HCT116 (cell line): ENCODE data around the gene TOX2. TPM values are rescaled to one million over a fixed set of nuclear protein-coding genes. Genes with fewer than 3 reads are reported as not detected.

Experiments
- ATAC-seq: fragments of 200-7000 bp; cut with Tn5 transposase; 2 replicates; pipeline ENCODE4 v1.9.1; 2020; ENCODE audit warnings: mild to moderate bottlenecking, moderate library complexity
- BruUV-seq: library from RNA; stranded (reverse); fragments of 400-500 nt; replicated peaks from 2 replicates; lab custom pipeline; 2021; lab: Mats Ljungman, UMichigan
- CTCF ChIA-PET: fragments of 300-600 bp; sonication (Branson Sonifier 250); formaldehyde crosslinking; loops from one replicate; lab custom pipeline; 2021; ENCODE audit warnings: antibody characterized with exemption; lab: Charles Lee
- POLR2A ChIA-PET: fragments of 300-600, 350-600 bp; sonication (Branson Sonifier 250); formaldehyde crosslinking; loops from one replicate; lab custom pipeline; 2021; ENCODE audit warnings: antibody characterized with exemption; lab: Charles Lee
- RAD21 ChIA-PET, 2 experiments: fragments of 300-600 bp; sonication (Branson Sonifier 250); formaldehyde crosslinking; loops; one replicate each; lab custom pipeline; 2023; ENCODE audit warnings: low total read pairs in 2 of 2; ENCODE audit not compliant: uncharacterized antibody in 2 of 2, unreplicated experiment in 2 of 2, low non-redundant PET in 1 of 2; lab: Charles Lee
- DNase-seq: peaks from one replicate; pipeline ENCODE4 v3.0.0-alpha.2; 2010; ENCODE audit warnings: low read depth, low spot score
- H2AFZ ChIP-seq: fragments of 200-600 bp; shearing (Covaris generic), sonication (generic); 2 replicates; pipeline ENCODE4 v1.6.1; 2017; ENCODE audit warnings: low read depth, mixed run types, mixed read lengths, antibody characterized with exemption, low read length; ENCODE audit not compliant: poor library complexity, severe bottlenecking
- H3K27ac ChIP-seq: 2 replicates; pipeline ENCODE4 v1.5.1; 2012; ENCODE audit warnings: low read depth, low read length
- H3K27me3 ChIP-seq: fragments of 200-600 bp; sonication (generic); 2 replicates; pipeline ENCODE4 v1.6.1; 2016; ENCODE audit warnings: mixed run types, low read length, mixed read lengths; ENCODE audit not compliant: insufficient read depth
- H3K36me3 ChIP-seq, 2 experiments: fragments of 200-500 bp in 1 of 2; fragments of 200-600 bp in 1 of 2; sonication (Bioruptor generic) in 1 of 2; sonication (generic) in 1 of 2; 2 replicates each; pipeline versions ENCODE4 v1.5.1 to v1.6.1; 2014 to 2016; ENCODE audit warnings: low read length in 2 of 2, inconsistent platforms in 1 of 2, mixed read lengths in 1 of 2, mixed run types in 1 of 2; ENCODE audit not compliant: insufficient read depth in 2 of 2, control insufficient read depth in 1 of 2
- H3K4me1 ChIP-seq, 2 experiments: fragments of 200-600 bp in 1 of 2; sonication (generic) in 1 of 2; 2 replicates each; pipeline versions ENCODE4 v1.5.1 to v1.6.1; 2012 to 2017; ENCODE audit warnings: low read length in 2 of 2, inconsistent platforms in 1 of 2, mild to moderate bottlenecking in 1 of 2, mixed read lengths in 1 of 2, mixed run types in 1 of 2, moderate library complexity in 1 of 2; ENCODE audit not compliant: insufficient read depth in 2 of 2, control insufficient read depth in 1 of 2
- H3K4me2 ChIP-seq: fragments of 200-600 bp; sonication (generic); 2 replicates; pipeline ENCODE4 v1.6.1; 2017; ENCODE audit warnings: mixed run types, low read length, mixed read lengths
- H3K4me3 ChIP-seq, 2 experiments: fragments of 200-600 bp in 1 of 2; sonication (generic) in 1 of 2; replicated peaks in 1 of 2; 2 replicates each; pipeline ENCODE4 v1.5.1; 2011 to 2016; ENCODE audit warnings: low read length in 2 of 2, control low read depth in 1 of 2, low read depth in 1 of 2, mild to moderate bottlenecking in 1 of 2, mixed read lengths in 1 of 2, mixed run types in 1 of 2
- H3K79me2 ChIP-seq: fragments of 200-600 bp; sonication (generic); 2 replicates; pipeline ENCODE4 v1.6.1; 2017; ENCODE audit warnings: mild to moderate bottlenecking, mixed run types, low read length, moderate library complexity, mixed read lengths; ENCODE audit not compliant: insufficient read depth
- H3K9ac ChIP-seq: fragments of 200-600 bp; sonication (generic); 2 replicates; pipeline ENCODE4 v1.6.1; 2016; ENCODE audit warnings: low read length, mixed read lengths
- H3K9me2 ChIP-seq: fragments of 200-600 bp; sonication (generic), shearing (Covaris generic); 2 replicates; pipeline ENCODE4 v1.6.1; 2017; ENCODE audit warnings: mixed run types, mild to moderate bottlenecking, moderate library complexity; ENCODE audit not compliant: insufficient read depth
- H3K9me3 ChIP-seq, 2 experiments: fragments of 200-500 bp in 1 of 2; fragments of 200-600 bp in 1 of 2; sonication (Bioruptor generic) in 1 of 2; sonication (generic) in 1 of 2; 2 replicates each; pipeline ENCODE4 v1.6.1; 2014 to 2017; ENCODE audit warnings: low read length in 2 of 2, mixed read lengths in 2 of 2, inconsistent platforms in 1 of 2, low read depth in 1 of 2, mild to moderate bottlenecking in 1 of 2, mixed run types in 1 of 2, moderate library complexity in 1 of 2; ENCODE audit not compliant: control insufficient read depth in 1 of 2, insufficient read depth in 1 of 2
- H4K20me1 ChIP-seq: fragments of 200-600 bp; sonication (generic), shearing (Covaris generic); 2 replicates; pipeline ENCODE4 v1.6.1; 2017; ENCODE audit warnings: mixed run types, mild to moderate bottlenecking, moderate library complexity; ENCODE audit not compliant: insufficient read depth
- EZH2phosphoT487 ChIP-seq: fragments of 200-600 bp; IDR thresholded peaks from 2 replicates; pipeline ENCODE4 v1.6.1; 2018; ENCODE audit warnings: antibody characterized with exemption, borderline replicate concordance
- REST ChIP-seq: IDR thresholded peaks from 2 replicates; pipeline ENCODE4 v1.6.1; 2012; ENCODE audit warnings: low read depth
- SRF ChIP-seq: IDR thresholded peaks from 2 replicates; pipeline ENCODE4 v1.6.1; 2012; ENCODE audit warnings: low read depth
- TCF7L2 ChIP-seq: IDR thresholded peaks from 2 replicates; pipeline ENCODE4 v1.7.0; 2011; ENCODE audit warnings: borderline replicate concordance, inconsistent platforms; ENCODE audit not compliant: insufficient read depth, insufficient read length; ENCODE audit errors: extremely low read depth
- ZFX ChIP-seq: fragments of 450-650 bp; IDR thresholded peaks from 2 replicates; pipeline ENCODE4 v1.6.1; 2017
- ZNF274 ChIP-seq: fragments of 200-500 bp; sonication (Bioruptor generic); IDR thresholded peaks from 2 replicates; pipeline ENCODE4 v1.6.1; 2014; ENCODE audit warnings: mild to moderate bottlenecking, low read depth, low read length, inconsistent platforms
- intact Hi-C: fragments of 100-400 bp; cut with micrococcal nuclease; formaldehyde crosslinking; loops from 2 replicates; pipeline ENCODE4 v1.10.0; 2022
- total RNA-seq: library from RNA; stranded (reverse); gene quantifications from one replicate; pipeline ENCODE4 v1.2.1, GENCODE V29; 2021; ENCODE audit not compliant: unreplicated experiment
- TF ChIP-seq, protein P1 (sequence below): IDR thresholded peaks from 2 replicates; pipeline ENCODE4 v1.6.1; 2012

Gene TOX2
- total RNA-seq, 1 experiment from 2014 or later, result 39.6 TPM

DNA sequence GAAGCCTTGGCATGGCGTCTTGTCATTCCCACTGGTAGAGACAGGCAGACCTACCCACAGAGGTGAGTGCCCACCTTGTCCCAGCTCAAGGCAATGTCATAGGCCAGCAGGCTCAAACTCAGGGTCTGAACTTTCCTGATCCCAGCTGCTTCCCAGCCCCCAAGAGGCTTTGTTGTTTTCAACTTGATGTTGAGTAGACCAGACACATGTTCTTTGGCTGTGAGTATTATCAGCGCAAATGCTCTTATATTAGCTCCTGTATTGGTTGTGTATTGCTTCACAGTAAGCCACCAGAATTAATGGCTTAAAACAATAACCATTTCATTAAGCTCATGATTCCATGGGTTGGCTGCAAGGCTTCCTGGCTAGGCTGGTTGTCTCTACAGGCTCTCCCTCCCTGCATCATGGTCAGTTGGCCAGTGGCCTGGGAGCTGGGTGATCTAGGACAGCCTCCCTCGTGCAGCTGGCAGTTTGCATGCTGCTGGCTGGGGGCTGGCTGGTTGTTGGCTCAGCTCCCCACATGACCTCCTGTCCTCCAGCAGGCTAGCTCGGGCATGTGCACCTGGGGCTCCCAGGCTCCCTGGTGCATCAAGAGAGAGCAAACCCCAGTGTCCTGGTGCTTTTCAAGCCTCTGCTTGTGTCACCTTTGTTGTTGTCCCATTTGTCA, 21.6 kb downstream of the TOX2 start (continued):
- no peak for TF ChIP-seq SRF
- no peak for TF ChIP-seq ZFX
- TF ChIP-seq EZH2phosphoT487, result no peak
- TF ChIP-seq REST, result no peak
- TF ChIP-seq ZNF274, result no peak
- no peak for TF ChIP-seq TCF7L2

GRCh38 chr20:43936805-43937204, 22.2 kb downstream of the TOX2 start:
- BruUV-seq, result no TSS peak
- ChIA-PET RAD21 (no interaction called here), POLR2A (no interaction called here), CTCF (interaction anchor here (1.2 kb wide), 1 partner anchor 187 kb away, joined by 3 read pairs; no protein-coding TSS in a partner anchor)
- Histone ChIP-seq H3K36me3 (no peaks in the 10 kb centered on the region), H3K9me2 (no peaks in the 10 kb centered on the region), H4K20me1 (no peaks in the 10 kb centered on the region), H3K9me3 (no peaks in the 10 kb centered on the region), H3K27ac (no peak overlapping the region), H2AFZ (no peak overlapping the region), H3K27me3 (no peaks in the 10 kb centered on the region), H3K4me3 (no peak overlapping the region), H3K4me1 (peaks cover 40 to 51% of the 10 kb centered on the region in 2 experiments), H3K9ac (no peak overlapping the region), H3K4me2 (no peak overlapping the region), H3K79me2 (peaks cover 14% of the 10 kb centered on the region; the same call in 1 of the 2 replicates)
- intact Hi-C loops, result no loop called here
- ATAC-seq, result no peak
- TF ChIP-seq TCF7L2, result no peak
- TF ChIP-seq, protein P1, sequence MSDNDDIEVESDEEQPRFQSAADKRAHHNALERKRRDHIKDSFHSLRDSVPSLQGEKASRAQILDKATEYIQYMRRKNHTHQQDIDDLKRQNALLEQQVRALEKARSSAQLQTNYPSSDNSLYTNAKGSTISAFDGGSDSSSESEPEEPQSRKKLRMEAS, result peak; percentile 37; the same call in 1 of the 2 replicates
- no peak for DNase-seq
